Liver (tissue), 3 donors: ENCODE results near the gene LHB.

ENCODE experiments used
- CTCF ChIP-seq: fragments of 150-350 bp; IDR thresholded peaks from 2 replicates; pipeline ENCODE4 v1.5.1; 2017; ENCODE audit warnings: improper control_type of control experiment, low read depth, low read length; ENCODE audit not compliant: missing input control
- JUND ChIP-seq, 2 donors: IDR thresholded peaks; 2 replicates each; pipeline ENCODE4 v1.6.1; 2016; ENCODE audit warnings: antibody characterized with exemption in 2 of 2
- RXRA ChIP-seq, 2 donors: IDR thresholded peaks; 2 replicates each; pipeline ENCODE4 v1.6.1; 2017 to 2018; ENCODE audit warnings: antibody characterized with exemption in 2 of 2, mild to moderate bottlenecking in 1 of 2
- TAF1 ChIP-seq: conservative IDR thresholded peaks from 2 replicates; pipeline ENCODE4 v1.6.1; 2016; ENCODE audit warnings: antibody characterized with exemption, mild to moderate bottlenecking
- TF ChIP-seq, protein P1 (sequence below): IDR thresholded peaks from 2 replicates; pipeline ENCODE4 v1.6.1; 2016; ENCODE audit warnings: antibody characterized with exemption, mild to moderate bottlenecking
- TF ChIP-seq, protein P2 (sequence below): IDR thresholded peaks from 2 replicates; pipeline ENCODE4 v1.6.1; 2016; ENCODE audit warnings: antibody characterized with exemption
- donor health status: healthy.
- donor health status: healthy.

DNA sequence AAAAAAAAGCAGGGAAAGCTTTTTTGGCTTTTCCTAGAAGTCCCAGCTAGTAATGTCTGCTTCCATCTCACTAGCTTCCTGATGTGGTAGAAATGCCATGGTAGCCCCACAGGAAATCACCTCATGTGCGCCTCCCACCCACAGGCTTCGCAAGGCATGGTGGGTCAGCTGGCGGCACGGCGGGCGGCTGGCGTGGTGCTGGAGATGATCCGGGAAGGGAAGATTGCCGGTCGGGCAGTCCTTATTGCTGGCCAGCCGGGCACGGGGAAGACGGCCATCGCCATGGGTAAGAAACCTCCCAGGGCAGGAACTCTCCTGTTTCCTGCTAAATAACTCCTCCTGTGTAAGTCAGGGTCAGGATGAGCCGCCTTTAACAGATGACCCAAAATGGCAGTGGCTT is 12.8 kb downstream of the LHB start:
- no peak for TF ChIP-seq CTCF
- TF ChIP-seq RXRA (IDR thresholded peaks at IDR 0.05) = no peak
- TF ChIP-seq TAF1 = no peak
- no peak for TF ChIP-seq JUND (IDR thresholded peaks at IDR 0.05)
- TF ChIP-seq, protein P1, sequence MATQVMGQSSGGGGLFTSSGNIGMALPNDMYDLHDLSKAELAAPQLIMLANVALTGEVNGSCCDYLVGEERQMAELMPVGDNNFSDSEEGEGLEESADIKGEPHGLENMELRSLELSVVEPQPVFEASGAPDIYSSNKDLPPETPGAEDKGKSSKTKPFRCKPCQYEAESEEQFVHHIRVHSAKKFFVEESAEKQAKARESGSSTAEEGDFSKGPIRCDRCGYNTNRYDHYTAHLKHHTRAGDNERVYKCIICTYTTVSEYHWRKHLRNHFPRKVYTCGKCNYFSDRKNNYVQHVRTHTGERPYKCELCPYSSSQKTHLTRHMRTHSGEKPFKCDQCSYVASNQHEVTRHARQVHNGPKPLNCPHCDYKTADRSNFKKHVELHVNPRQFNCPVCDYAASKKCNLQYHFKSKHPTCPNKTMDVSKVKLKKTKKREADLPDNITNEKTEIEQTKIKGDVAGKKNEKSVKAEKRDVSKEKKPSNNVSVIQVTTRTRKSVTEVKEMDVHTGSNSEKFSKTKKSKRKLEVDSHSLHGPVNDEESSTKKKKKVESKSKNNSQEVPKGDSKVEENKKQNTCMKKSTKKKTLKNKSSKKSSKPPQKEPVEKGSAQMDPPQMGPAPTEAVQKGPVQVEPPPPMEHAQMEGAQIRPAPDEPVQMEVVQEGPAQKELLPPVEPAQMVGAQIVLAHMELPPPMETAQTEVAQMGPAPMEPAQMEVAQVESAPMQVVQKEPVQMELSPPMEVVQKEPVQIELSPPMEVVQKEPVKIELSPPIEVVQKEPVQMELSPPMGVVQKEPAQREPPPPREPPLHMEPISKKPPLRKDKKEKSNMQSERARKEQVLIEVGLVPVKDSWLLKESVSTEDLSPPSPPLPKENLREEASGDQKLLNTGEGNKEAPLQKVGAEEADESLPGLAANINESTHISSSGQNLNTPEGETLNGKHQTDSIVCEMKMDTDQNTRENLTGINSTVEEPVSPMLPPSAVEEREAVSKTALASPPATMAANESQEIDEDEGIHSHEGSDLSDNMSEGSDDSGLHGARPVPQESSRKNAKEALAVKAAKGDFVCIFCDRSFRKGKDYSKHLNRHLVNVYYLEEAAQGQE = no peak
- TF ChIP-seq, protein P2, sequence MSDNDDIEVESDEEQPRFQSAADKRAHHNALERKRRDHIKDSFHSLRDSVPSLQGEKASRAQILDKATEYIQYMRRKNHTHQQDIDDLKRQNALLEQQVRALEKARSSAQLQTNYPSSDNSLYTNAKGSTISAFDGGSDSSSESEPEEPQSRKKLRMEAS = no peak
